SH-SY5Y (cell line): ENCODE data around the gene PAXX.

Experiments
- GATA2 ChIP-seq: IDR thresholded peaks from 2 replicates; pipeline ENCODE4 v1.6.1; 2011; ENCODE audit warnings: mild to moderate bottlenecking, low read depth, low read length
- GATA3 ChIP-seq: IDR thresholded peaks from 2 replicates; pipeline ENCODE4 v1.6.1; 2011; ENCODE audit warnings: low read depth, mild to moderate bottlenecking, low read length, moderate library complexity

The PAXX gene

DNA sequence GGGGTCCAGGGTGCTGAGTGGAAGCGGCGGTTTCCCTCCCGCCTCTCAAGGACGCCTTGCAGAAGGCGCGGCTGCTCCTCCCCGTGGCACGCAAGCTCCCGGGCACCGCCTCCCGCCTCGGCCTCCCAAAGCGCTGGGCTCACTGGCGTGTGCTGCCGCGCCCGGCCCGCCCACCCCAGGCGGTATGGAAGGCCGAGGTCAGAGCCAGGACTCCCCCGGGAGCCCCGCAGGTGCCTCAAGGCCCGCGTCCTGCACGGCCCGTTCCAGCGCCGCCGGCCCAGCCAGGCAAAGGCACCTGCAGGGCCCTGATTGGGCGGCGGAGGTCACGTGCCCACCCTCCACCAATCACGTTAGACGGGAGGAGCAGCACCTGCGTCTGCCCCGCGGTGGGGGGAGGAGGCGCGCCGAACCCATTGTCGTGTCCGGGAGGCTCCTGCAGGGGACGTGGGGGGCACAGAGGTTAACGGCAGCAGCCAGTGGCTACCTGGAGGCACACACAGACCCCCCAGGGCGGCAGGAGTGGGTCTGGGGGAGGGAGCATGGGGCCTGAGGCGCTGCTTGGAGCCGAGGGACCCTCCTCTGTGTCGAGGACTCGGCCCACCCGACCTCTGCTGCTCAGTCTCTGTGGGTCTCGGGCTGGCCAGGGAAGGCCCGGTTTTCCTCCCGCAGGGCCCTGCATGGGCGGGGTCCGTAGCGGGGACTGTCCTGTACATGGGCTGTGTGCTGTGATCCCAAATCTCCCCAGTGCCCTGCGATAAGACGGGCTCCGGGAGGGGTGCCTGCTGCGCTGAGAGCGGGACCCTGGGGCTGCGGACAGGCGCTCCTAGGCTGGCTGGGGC is 42.2 kb upstream of the PAXX start:
- TF ChIP-seq GATA2, result no peak
- no peak for TF ChIP-seq GATA3

DNA sequence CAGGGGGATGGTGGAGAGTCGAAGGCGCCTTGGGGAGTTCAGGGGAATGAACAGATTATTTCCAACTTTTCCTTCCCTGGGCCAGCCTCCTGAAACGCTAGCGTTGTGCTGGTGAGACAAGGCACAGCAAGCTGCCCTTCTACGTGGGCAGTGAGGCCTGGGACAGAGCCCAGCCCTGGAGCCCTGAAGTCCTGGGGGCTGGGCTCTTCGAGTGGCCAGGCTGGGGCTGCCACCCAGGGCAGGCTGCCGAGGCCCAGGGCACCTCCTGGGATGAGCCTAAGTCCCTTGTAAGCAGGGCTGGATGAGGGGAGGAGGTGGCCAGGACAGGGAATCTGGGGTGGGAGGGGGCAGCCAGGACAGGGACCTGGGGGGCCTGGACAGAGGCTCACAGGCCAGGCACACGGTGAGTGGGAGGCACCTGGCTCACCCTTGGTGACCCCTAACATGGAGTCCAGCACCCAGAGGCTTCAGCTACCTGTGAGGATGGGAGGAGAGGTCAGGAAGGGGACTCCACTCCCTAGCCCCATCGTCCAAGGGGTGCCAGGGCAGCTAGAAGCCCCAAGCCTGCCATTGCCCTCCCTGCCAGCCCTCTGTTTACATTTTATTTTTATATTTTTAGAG is 41.5 kb upstream of the PAXX start:
- TF ChIP-seq GATA2 (no peak), GATA3 (no peak)

DNA sequence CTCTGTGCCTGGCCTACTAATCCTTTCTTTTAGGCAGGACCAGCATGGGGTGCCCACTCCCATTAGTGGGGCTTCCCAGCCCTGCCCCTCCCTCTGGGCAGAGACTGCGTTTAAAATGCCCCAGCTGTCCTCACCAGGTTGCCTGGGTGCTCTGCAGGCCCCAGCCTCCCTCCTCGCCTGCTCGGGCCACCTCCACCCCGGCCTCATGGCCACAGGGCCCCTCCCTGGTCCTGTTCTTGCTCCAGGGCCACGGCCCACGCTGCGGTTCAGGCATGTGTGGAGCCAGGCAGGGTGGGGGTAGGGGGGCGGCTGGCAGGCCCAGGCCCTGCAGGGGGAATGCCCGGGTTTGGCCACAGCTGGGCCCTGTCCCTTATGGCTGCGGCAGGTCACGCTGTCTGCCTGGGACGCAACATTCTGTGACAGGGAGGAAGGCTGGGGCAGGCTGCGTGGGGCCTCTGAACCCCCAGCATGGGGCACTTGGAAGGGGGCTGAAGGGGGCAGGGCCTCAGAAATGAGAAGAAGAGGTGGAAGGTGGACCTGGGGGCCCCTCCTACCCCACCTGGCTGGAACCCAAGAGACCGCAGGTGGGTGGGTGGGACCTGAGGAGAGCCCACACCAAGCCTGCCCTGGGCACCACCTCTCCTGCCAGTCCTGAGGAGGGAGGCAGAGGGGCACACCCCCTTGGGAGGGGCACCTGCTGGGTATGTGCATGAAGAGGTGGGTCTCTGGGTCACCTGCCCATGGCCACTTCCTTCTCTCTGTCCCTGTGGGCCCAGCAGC is 40.5 kb upstream of the PAXX start, which contains the start of gene LCN12:
Gene LCN12, plus strand, starts transcription at position 733 of the 780 bp plus-strand sequence. CDS start 55 bp downstream, outside the sequence.
- TF ChIP-seq GATA2 (no peak), GATA3 (no peak)

DNA sequence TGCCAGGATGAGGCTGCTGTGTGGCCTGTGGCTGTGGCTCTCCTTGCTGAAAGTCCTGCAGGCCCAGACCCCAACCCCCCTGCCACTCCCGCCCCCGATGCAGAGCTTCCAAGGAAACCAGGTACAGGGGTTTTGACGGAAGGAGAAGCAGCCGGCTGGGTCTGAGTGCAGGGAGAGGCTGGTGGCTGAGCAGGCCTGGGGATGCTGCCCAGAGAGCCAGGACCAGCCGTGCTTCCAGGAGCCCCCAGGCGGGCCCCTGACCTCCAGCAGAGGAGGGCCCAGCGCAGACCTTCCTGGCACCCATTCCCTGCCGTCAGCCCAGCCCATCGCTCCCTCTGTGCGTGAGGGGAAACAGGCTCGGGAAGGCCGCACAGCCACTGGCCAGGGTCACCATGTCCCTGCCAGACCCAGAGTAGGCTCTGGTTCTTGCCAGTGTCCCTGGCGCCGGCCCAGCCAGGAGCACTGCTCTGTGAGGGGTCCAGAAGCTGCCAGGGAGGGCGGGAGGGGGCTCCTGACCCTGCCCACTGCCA is 39.8 kb upstream of the PAXX start:
- TF ChIP-seq GATA3, result no peak
- no peak for TF ChIP-seq GATA2

DNA sequence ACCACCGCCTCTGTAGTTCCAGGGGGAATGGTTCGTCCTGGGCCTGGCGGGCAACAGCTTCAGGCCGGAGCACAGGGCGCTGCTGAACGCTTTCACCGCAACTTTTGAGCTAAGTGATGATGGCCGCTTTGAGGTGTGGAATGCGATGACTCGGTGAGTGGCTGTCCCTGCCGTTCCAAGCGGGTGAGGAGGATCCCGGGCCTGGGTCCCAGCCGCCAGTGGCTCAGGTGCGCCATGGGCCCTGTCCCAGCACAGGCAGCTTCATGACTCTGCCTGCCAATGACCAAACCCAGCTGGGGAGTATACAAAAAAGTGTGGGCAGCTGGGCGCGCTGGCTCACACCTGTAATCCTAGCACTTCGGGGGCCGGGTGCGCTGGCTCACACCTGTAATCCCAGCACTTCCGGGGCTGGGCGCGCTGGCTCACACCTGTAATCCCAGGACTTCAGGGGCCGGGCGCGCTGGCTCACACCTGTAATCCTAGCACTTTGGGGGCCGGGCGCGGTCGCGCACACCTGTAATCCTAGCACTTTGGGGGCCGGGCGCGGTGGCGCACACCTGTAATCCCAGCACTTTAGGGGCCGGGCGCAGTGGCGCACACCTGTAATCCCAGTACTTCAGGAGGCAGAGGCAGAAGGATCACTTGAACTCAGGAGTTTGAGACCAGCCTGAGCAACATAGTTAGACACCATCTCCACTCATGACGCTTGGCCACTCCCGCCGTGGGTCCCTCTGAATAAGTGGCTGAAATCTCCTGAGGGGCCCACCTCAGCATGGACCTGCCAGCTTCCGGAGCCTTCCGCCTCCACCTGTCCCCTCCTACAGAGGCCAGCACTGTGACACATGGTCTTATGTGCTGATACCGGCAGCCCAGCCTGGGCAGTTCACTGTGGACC is 39.1 kb upstream of the PAXX start:
- TF ChIP-seq GATA2 (no peak), GATA3 (no peak)

DNA sequence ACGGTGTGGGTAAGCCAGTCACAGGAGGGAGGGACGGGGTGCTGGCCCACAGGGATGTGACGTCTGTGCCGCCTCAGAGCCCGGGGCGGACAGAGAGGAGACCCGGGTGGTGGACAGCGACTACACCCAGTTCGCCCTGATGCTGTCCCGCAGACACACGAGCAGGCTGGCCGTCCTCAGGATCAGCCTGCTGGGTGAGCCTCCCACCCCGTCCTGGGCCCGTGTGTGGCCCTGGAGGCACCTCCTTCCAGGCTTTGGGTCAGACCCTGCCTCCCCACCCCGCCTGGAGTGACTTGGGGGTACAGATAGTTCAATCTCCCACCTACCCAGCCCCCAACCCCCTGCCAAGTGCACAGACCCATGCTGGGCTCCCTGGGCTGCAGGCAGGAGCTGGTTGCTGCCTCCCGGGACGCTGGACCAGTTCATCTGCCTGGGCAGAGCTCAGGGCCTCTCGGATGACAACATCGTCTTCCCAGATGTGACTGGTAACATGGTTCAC is 38.4 kb upstream of the PAXX start:
- TF ChIP-seq GATA3 (no peak), GATA2 (no peak)

DNA sequence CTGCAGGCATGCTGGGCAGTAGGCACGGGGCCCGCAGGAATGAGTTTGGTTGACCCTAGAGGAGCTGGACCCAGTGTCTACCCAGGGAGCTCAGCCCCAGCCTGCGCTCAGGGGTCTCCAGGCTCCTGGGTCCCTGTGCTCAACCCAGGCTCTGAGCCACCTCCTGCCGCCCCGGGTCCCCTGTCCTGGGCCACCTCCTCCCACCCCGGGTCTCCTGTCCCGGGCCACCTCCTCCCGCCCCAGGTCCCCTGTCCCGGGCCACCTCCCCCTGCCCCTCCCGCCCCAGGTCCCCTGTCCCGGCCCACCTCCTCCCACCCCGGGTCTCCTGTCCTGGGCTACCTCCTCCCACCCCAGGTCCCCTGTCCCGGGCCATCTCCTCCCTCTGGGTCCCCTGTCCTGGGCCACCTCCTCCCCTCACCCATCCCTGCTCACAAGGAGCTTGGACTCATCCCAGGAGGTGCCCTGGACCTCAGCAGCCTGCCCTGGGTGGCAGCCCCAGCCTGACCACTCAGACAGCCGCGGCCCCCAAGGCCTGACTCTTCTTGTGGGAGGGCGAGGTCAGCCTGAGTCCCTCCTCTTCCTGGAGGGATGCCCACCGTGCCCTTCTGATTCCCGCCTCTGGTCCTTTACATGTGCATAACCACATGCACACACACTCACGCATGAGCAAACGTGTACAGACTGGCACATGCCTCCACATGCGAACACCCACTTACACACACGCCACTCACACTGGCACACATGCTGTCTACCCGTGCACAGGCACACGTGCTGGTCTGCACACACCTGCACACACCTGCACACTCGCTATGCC is 37.7 kb upstream of the PAXX start:
- TF ChIP-seq GATA3, result no peak
- no peak for TF ChIP-seq GATA2

DNA sequence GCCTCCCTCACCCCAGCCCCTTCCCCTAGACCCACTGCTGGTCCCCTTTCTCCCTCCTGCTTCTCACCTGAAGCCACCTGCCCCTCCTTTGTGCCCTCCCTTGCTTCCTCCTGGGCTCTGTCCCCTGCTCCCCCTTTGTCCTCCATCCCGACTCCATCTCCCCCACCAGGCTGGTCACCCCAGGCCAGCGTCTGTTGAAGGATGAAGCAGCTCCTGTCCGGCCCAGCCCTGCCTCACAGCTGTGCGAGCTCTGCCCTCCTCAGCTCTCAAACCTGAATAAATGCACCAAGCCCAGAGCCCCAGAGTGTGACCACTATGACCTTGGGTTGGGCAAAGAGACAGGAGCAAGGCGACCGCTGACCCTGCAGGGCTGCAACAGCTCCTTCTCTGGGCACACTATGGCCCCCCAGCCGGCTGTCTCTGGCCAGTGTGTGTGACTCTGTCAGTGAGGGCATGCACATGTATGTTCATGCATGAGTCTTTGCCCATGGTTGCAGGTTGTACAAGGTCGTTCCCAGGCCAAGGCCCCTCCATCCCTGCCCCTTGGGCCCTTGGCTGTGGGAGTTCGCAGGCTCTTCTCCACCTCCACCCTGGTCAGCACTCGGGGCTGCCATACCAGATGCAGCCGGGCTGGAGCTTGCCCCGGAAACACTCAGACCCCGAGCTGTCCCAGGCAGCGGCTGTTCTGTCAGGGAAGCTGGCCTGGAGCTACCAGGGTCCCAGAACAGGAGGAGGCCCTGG is 36.9 kb upstream of the PAXX start:
- TF ChIP-seq GATA3 (no peak), GATA2 (no peak)

DNA sequence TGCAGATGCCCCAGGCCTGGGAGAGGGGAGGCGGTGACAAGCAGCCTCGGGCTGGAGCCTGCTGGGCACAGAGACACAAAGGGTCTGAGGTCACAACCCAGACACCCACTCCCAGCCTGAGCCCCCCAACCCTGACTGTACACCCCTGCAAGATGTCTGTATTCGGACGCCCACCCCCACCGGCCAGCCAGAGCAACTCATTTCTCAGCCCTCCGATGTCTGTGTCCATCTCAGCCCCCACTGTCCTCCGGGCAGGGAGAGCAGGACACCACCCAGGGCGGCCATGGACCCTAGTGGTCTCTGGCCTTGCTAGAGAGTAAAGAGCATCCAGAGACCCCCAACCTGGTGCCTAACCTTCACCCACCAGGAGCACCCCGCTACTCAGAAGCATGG is 36.3 kb upstream of the PAXX start:
- no peak for TF ChIP-seq GATA2
- no peak for TF ChIP-seq GATA3

DNA sequence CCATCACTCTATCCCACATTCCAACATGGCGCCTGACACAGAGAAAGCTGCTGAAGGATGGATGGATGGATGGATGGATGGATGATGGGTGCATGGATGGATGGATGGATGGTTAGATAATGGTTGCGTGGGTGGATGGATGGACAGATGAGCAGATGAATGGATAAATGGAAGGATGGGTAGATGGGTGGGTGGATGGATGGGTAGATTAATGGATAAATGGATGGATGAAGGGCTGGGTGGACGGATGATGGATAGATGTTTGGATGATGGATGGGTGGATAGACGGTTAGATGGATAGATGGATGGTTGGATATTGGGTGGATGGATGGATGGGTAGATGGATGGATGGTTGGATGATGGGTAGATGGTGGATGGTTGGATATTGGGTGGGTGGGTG is 35.6 kb upstream of the PAXX start:
- TF ChIP-seq GATA3, result no peak
- TF ChIP-seq GATA2, result no peak

DNA sequence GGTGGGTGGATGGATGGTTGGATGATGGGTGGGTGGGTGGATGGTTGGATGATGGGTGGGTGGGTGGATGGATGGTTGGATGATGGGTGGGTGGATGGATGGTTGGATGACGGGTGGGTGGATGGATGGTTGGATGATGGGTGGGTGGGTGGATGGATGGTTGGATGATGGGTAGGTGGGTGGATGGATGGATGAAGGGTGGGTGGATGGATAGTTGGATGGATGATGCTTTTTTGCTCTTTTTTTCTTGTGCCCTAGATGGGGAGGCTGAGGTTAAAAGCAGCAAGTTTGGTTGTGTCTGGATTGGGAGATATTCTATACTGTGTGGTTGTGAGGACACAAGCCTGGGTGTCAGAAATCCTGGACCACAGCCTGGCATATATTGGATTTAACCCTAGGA is 34.8 kb upstream of the PAXX start:
- TF ChIP-seq GATA2, result no peak
- TF ChIP-seq GATA3, result no peak

DNA sequence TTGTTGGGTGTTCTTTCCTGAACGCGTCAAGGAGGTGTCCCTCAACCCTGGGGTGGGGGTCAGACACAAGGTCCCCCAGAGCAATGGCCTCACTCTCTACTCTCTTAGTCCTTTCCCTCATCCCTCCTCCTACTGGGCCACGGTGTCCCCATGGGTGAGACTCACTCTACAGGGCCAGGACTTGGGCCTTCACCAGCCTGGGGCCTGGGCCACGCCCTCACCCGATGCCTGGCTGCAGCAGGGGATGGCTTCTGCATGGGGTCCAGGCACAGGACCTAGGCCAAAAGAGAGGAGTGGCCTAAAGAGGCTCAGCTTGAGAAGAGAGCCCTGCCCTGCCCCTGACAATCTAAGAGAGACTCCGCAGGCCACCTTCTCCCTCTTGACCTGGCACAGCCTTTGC is 34.3 kb upstream of the PAXX start:
- no peak for TF ChIP-seq GATA2
- no peak for TF ChIP-seq GATA3

DNA sequence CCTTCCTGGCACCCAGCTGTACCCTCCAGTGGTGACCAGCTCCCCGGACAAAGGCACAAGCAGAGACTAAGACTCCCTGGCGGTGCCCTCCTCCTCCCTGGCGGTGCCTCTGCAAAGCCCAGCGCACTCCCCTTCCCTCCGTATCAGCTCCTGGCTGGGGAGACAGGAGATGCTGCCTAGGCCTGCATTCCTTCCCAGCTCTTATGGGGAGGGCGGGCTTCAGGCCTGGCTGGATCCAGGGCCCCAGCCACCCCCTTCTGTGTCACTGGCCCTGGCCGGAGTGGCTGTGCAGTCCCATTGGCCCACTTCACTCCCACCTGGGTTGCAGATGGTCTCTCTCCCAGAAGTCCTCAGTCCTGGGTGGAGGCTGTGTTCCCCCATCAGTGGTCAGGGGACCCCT is 33.7 kb upstream of the PAXX start:
- TF ChIP-seq GATA3 (no peak), GATA2 (no peak)
